Mesodermal cell (in vitro differentiated cells): ENCODE data around the gene PCYT2.

Experiments
- H3K27ac ChIP-seq: 2 replicates; pipeline ENCODE4 v1.7.0; 2013; ENCODE audit warnings: mild to moderate bottlenecking, low read depth, low read length, moderate library complexity; ENCODE audit not compliant: severe bottlenecking
- H3K36me3 ChIP-seq: 2 replicates; pipeline ENCODE4 v1.7.1; 2013; ENCODE audit warnings: mild to moderate bottlenecking, low read length, moderate library complexity; ENCODE audit not compliant: control insufficient read depth, insufficient read depth
- H3K4me1 ChIP-seq: one replicate; pipeline ENCODE4 v1.7.1; 2013; ENCODE audit warnings: mild to moderate bottlenecking, low read length; ENCODE audit not compliant: insufficient read depth, control insufficient read depth, poor library complexity, severe bottlenecking
- H3K4me3 ChIP-seq: 2 replicates; pipeline ENCODE4 v1.7.0; 2013; ENCODE audit warnings: low read length, control low read depth, mild to moderate bottlenecking; ENCODE audit not compliant: insufficient read depth, poor library complexity, severe bottlenecking; ENCODE audit errors: extremely low read depth
- H3K9me3 ChIP-seq: 2 replicates; pipeline ENCODE4 v1.7.1; 2013; ENCODE audit warnings: mild to moderate bottlenecking, low read length, moderate library complexity; ENCODE audit not compliant: control insufficient read depth
- WGBS, 2 experiments: methylation state at CpG; one replicate each; pipeline ENCODE4 v1.1.5; 2013; ENCODE audit warnings: missing lambda C conversion rate in 2 of 2; ENCODE audit not compliant: insufficient coverage in 2 of 2; 5-methylcytosine and 5-hydroxymethylcytosine counted together

Gene PCYT2

DNA sequence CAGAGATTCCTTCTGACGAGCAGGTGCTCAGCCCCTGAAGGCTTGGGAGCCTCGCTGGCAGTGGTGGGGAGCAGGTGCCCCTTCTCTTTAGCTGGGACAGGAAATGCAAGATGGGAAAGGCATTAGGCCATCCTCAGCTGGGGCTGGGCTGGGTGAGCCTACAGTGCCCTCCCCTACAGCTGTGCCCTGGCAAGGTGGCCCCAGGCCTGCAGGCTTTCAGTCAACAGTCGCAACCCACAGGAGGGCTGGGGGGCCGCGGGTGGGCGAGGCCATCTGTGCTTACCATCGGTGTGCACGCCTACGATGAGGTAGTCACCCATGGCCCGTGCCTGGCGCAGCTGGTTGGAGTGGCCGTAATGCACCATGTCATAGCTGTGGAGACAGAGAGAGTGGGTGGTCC is 2.0 kb downstream of the PCYT2 start:
- Histone ChIP-seq H3K9me3 (no peaks in the 10 kb centered on the region), H3K27ac (no peak overlapping the region), H3K4me3 (no peak overlapping the region), H3K36me3 (peaks cover 77% of the 10 kb centered on the region), H3K4me1 (peaks cover 3% of the 10 kb centered on the region)
- WGBS, 2 experiments = 95 to 96% methylated on average over 10 to 12 of the region's 12 CpGs

GRCh38 chr17:81908793-81909192 is 2.4 kb downstream of the PCYT2 start:
- no peak overlapping the region for H3K27ac ChIP-seq
- H3K4me3 ChIP-seq = no peak overlapping the region
- H3K9me3 ChIP-seq = no peaks in the 10 kb centered on the region
- H3K36me3 ChIP-seq = peaks cover 76% of the 10 kb centered on the region
- WGBS, 2 experiments = 95 to 97% methylated on average over 11 of the region's 11 CpGs
- peaks cover 3% of the 10 kb centered on the region for H3K4me1 ChIP-seq

- H3K36me3 ChIP-seq = peaks cover 63% of the 10 kb centered on the region
- H3K4me3 ChIP-seq = no peak overlapping the region
- no peaks in the 10 kb centered on the region for H3K9me3 ChIP-seq
- WGBS, 2 experiments = 92 to 94% methylated on average over 16 to 21 of the region's 26 CpGs
- H3K27ac ChIP-seq = no peak overlapping the region
- H3K4me1 ChIP-seq = peaks cover 3% of the 10 kb centered on the region
Measured at GRCh38 chr17:81907219-81908145, 3.7 kb downstream of the PCYT2 start.

DNA sequence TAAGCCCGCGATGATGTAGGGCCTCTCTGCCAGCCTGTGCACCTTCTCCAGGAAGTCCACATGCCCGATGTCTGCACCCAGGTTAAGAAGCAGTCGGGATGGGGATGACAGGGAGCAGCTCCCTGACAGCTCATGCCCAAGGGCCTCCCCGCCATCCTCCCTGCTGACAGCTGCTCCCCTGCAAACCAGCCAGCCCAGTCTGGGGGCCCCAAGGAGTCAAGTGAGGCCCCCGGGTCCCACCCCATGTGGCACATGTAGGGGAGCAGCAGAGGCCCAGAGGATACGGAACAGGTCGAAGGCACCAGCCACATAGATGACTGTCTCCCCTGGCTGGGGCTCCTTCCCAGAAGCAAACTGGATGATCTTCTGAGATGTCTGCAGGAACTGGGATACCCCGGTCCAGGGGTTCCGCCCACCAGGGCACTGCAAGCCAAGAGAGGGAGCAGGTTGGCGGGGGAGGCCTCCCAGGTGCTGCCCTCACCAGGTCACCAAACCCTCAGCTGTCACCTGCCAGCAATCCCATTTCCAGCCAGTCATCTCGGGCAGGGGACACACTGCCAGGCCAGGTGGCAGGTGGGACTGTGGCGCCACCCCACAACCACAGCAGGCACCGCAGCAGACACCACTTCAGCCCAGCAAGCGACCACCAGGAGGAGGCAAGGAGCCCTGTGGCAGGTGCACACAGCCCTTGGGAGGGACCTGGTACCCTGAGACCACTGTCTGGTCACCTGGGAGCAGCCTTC is 4.6 kb downstream of the PCYT2 start:
- WGBS, 2 experiments = 89 to 96% methylated on average over 15 of the region's 15 CpGs
- Histone ChIP-seq H3K4me1 (peaks cover 3% of the 10 kb centered on the region), H3K36me3 (peaks cover 55% of the 10 kb centered on the region), H3K9me3 (no peaks in the 10 kb centered on the region), H3K27ac (no peak overlapping the region), H3K4me3 (no peak overlapping the region)

DNA sequence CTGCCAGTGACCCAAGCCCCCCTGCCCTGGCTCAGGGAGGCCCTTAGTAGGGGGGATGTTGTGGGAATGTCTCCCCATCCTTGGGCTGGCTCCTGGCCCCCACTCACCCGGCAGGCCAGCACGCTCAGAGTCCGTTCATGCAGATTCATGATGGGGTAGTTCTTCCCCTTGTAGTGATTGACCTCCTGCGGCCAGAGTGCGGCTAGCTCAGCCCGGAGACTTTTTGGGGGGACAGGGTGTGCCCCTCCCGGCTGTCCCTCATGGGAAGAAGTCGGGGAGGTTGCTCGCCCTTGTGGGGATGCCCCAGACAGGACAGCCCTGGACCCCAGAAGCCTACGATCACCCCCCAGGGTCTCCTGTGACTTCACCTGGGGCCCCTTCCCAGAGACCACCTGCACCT is 5.2 kb downstream of the PCYT2 start:
- Histone ChIP-seq H3K4me3 (no peak overlapping the region), H3K4me1 (peaks cover 3% of the 10 kb centered on the region), H3K9me3 (no peaks in the 10 kb centered on the region), H3K36me3 (peaks cover 56% of the 10 kb centered on the region), H3K27ac (no peak overlapping the region)
- 95 to 99% methylated on average over 9 to 10 of the region's 10 CpGs for WGBS, 2 experiments

GRCh38 chr17:81905424-81905875 is 5.7 kb downstream of the PCYT2 start:
- peaks cover 61% of the 10 kb centered on the region for H3K36me3 ChIP-seq
- 94 to 96% methylated on average over 15 to 16 of the region's 16 CpGs for WGBS, 2 experiments

GRCh38 chr17:81904600-81905423 is 6.4 kb downstream of the PCYT2 start:
- WGBS, 2 experiments = 96 to 97% methylated on average over 24 to 26 of the region's 28 CpGs
- peaks cover 68% of the 10 kb centered on the region for H3K36me3 ChIP-seq
- no peak overlapping the region for H3K4me3 ChIP-seq
- H3K4me1 ChIP-seq = peaks cover 6% of the 10 kb centered on the region
- no peaks in the 10 kb centered on the region for H3K9me3 ChIP-seq
- no peak overlapping the region for H3K27ac ChIP-seq

More at GRCh38 chr17:81905424-81905875, 5.7 kb downstream of the PCYT2 start:
- H3K9me3 ChIP-seq = no peaks in the 10 kb centered on the region
- peaks cover 4% of the 10 kb centered on the region for H3K4me1 ChIP-seq
- H3K4me3 ChIP-seq = no peak overlapping the region
- no peak overlapping the region for H3K27ac ChIP-seq

- no peak overlapping the region for H3K27ac ChIP-seq
- H3K9me3 ChIP-seq = no peaks in the 10 kb centered on the region
- WGBS, 2 experiments = 94 to 96% methylated on average over 23 of the region's 24 CpGs
- H3K36me3 ChIP-seq = peaks cover 67% of the 10 kb centered on the region
- peaks cover 5% of the 10 kb centered on the region for H3K4me1 ChIP-seq
- H3K4me3 ChIP-seq = no peak overlapping the region
Measured at GRCh38 chr17:81903896-81904599, 7.2 kb downstream of the PCYT2 start.

DNA sequence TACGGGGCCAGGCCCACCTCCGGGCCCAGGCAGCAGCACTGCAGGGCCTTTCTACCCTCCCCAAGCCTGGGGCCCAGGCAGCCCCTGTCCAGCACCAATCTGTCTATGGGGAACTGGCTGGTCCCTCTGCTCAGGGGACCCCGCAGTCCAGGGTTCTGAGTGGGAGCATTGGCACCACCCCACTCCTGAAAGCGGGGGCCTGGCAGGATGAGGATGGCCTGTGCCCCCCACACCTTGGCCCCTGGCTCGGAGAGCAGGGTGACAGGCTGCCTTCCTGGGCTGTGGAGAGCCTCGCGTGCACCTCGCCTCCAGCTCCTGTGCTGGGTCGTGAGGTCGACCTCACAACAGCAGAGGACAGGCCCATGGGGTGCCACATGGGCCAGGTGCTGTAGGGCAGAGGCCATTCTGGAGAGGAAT is 7.8 kb downstream of the PCYT2 start:
- no peak overlapping the region for H3K27ac ChIP-seq
- WGBS, 2 experiments = 95 to 98% methylated on average over 9 of the region's 10 CpGs
- no peaks in the 10 kb centered on the region for H3K9me3 ChIP-seq
- H3K4me1 ChIP-seq = peaks cover 11% of the 10 kb centered on the region
- peaks cover 66% of the 10 kb centered on the region for H3K36me3 ChIP-seq
- no peak overlapping the region for H3K4me3 ChIP-seq
